Stimulated activated CD4-positive, alpha-beta T cell treated with anti-CD3 and anti-CD28 coated beads, Interleukin-4, amount 100 ng/mL, for 48 hours (primary cell): ENCODE data around the gene BMPR1B.

Experiments
- DNase-seq, 2 donors: peaks; one replicate each; pipeline ENCODE4 v3.0.0-alpha.2; 2020; ENCODE audit warnings: low read depth in 2 of 2

Gene BMPR1B

DNA sequence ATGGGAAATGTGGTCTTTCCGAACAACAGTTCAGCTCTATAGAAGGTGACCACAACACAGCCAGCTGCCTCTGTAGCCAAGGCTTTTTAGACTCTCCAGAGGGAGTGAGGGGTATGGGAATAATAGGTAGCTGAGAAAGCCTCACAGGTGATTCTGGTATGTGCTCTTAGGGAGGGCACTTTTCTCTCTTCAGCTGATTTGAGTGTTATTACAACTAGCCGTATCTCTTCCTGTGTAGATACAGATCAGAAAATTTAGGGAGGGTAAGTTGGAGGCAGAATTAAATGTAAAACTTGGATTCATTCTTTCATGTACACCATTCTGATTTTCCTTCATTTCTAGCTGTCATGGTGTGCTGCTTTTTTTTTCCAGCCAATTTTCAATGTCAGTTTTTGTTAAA is 154.9 kb downstream of the BMPR1B start:
- DNase-seq = no peak

DNA sequence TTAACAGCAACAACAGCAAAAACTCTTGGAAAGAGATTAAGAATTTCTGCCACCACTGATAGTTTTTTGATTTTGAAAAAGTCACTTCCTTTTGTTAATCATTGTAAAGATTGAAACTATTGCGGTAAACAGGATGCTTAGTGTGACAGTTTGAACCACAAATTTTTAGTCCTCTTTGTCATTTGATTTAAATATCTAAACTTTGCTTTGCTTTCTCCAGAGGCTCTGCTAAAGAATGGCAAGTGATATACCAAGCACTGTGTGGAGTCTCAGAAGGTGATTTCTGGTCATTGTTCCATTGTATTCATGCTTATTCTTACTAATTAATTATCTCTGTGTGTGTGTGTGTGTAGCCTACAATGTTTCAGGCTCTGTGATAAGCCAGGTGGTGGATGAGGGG is 155.6 kb downstream of the BMPR1B start:
- DNase-seq = no peak

DNA sequence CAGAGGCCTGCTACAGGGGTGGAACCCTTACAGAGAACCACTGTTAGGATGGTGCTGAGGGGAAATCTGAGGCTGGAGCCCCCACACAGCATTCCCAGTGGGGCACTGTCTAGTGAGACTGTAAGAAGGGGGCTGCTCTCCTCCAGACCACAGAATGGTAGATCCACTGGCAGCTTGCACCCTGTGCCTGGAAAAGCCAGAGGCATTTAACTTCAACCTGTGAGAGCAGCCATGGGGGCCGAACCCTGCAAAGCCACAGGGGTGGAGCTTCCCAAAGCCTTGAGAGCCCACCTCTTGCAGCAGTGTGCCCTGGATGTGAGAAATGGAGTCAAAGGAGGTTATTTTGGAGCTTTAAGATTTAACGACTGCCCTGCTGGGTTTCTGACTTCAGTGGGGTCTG is 159.4 kb downstream of the BMPR1B start:
- no peak for DNase-seq

DNA sequence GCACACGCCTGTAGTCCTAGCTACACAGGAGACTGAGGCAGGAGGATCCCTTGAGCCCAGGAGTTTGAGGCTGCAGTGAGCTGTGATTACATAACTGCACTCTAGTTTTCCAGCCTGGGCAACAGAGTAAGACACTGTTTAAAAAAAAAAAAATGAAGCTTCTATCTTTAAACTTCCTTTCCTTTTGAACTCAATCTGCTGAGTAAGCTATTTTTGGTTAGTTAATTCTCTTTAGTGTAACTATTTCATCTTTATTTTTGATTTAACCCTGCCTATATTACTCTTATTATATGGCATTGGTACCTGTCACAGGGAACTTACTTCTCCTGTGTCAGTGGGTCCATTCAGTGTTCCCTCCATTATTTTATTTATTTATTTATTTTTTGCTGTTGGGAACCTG is 160.8 kb downstream of the BMPR1B start:
- DNase-seq = no peak

DNA sequence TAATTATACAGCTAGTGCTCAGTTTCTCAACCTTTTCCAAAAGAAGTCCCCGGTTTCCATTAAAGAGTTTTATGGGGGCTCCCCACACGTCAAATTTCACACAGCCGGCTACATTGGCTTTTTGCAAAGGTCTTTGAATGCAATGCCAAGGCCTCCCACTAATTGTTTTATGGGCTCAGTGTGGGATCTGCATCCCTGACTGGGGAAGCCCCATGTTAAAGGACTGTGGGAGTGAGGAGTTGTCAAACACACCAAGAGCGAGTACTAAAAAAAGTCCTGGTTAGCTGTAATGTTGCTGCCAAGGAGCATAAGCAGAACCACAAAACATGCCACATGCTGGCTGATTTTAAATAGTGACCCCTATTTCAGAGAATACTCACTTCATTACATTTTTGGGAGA is 162.6 kb downstream of the BMPR1B start:
- no peak for DNase-seq

DNA sequence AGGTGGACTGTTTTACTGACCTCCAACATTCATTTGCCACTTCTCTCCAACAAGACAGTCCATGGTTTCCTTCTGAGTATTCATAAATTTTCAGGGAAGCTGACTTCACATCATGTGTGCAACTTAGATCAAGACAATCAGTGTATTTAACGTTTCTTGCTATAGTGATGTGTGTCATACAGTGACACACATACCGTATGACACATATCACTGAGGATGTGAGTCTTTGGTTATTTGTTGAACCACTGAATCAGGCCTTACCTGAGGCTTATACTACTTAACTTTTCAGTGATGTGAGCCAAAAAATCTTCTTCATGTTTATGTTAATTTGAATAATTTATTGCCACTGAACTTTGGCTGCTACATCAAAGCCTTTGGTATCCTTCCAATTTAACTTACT is 166.8 kb downstream of the BMPR1B start:
- DNase-seq = no peak

DNA sequence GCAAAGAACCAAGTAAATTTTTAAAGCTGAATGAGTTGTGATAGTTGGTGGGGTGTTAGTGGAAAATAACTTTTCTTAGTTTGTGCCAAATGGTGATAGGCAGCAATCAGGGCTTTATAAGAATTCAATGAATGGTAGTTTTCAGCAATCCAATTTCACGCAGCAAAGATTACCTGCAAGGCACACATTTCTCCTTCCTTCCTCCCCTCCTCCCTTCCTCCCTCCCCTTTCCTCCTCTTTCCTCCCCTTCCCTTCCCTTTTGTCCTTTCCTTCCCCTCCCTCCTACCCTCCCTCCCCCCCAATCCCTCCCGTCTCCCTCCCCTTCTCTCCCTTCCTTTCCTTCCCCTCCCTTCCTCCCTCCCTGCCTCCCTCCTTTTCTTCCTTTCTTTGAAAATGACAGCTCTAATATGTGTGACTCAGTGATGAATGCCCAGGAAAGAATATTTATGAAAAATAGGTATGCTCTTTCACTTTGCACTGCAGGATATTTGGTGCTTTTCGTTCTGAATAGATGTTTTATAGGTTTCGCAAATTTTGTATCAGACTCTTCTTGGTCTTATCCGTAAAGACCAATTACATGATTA is 168.1 kb downstream of the BMPR1B start:
- DNase-seq = no peak

DNA sequence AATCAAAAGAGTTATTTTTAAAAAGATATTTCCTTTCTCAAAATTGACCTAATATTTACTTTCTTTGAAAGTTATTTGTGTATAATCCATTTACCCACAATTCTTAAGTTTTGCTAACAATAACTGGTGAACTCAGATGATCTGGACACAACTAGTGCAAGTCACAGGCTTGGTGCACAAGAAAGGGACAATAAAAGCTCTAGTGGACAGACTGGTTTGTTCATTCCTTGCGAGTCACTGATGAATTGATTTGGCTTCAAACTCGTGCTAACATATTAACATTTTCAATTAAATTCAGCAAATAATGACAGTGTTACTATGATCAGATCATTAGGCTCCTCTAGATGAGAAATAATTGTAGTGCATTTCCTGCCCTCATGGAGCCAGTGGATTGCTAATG is 169.2 kb downstream of the BMPR1B start:
- DNase-seq = no peak

DNA sequence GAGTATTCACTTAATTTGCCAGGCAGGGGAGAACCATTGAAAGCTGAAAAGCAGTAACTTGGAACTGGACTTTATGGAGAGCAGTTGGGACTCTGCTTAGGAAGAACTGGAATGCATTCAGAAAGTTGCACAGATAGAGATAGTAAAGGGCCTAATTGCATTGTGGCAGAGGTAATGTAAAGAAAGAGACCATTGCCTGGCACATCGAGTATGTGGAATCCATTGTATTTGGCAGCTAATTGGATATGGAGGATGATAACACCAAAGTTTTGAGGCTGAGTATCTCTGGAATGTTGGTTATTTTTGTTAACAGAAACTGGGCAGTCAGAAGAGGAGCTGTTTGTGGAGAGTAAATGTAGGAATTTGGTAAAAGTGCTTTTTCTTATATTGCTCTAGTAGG is 169.9 kb downstream of the BMPR1B start:
- no peak for DNase-seq

DNA sequence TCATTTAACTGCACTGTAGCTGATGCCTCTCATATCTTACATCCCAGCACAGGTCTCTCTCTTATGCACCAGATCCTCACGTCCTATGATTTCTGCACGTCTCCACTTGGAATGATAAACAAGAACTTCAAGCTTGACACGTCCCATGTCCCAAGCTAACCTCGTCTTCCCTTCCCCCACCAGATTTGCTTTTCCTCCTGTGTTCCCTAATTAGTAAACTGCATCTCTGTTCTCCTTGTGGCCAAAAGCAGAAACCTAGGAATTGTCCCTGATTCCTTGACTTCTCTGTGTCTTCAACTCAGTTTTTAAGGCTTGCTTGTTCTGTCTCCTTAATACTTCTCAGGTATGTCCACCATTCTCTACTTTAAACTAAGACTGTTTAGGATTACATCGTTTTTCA is 171.9 kb downstream of the BMPR1B start:
- no peak for DNase-seq

DNA sequence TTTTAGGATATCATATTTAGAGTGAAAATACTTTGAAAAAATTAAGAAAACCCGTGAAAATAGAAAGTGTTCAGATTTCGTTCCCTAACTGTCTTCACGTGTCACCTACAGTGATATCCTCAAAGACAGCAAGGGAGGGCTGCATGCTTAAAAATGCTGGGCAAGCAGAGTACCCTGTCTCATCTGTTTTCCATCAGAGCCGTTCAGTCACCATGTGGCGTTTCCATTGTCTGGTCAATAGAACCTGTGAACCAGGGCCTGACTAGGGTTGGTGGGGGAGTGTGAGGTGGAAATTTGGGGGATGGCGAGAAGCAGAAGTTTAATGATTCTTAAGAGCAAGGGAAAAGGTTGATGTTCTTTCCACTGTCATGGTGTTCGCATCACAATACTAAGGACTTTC is 173.9 kb downstream of the BMPR1B start:
- no peak for DNase-seq

DNA sequence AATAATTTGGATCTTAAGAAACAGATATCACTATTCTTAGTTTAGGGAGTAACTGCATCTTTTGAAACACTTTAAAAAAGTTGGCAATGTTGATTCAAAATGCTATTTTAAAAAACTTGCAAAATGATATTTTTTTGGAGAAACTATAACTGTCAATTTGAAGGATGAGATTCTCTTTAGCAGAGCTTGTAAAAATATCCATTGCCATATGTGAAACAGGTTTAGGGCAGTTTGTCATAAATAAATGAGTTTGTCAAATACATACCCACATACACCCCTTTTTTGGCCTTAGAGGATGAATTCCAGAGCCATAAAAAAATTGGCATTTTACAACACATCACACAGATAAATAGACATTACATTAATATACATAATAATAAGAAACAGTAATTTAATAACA is 174.6 kb downstream of the BMPR1B start:
- DNase-seq = no peak

DNA sequence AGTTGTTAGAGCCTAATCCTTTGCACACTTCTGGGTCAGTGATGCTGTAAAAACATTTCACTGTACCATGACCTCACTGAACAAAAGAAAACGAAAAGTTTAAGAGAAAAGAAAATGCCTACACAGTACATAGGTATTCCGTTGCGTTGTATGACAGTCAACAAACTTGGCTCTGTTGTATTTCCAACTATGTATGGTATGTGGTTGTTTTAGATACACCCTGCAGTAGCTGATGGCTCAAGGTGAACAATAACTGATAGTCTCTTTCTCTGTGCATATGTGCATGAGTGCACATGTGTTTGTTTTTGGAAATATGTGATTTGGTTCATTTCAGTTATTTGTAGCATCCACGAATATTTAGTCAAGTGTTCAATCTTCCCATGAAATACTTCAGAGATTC is 176.0 kb downstream of the BMPR1B start:
- DNase-seq = no peak

DNA sequence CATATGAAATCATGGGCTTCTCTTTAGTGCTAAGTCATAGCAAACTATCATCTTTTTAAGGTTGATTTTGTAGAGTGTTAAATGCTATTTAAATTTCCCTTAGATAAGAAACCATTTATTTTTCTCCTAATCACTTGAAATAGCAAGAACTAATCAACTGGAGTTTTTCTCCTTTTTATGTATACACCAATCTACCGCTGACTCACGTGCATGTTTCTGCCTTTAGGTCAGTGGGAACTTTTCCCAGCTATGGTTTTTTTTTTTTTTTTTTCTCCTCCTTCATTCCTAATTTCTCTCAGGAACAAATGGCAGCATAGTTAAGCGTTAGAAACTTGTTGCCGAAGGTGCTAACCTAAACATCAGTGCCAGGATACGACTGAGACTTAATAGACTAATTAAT is 176.4 kb downstream of the BMPR1B start:
- no peak for DNase-seq

DNA sequence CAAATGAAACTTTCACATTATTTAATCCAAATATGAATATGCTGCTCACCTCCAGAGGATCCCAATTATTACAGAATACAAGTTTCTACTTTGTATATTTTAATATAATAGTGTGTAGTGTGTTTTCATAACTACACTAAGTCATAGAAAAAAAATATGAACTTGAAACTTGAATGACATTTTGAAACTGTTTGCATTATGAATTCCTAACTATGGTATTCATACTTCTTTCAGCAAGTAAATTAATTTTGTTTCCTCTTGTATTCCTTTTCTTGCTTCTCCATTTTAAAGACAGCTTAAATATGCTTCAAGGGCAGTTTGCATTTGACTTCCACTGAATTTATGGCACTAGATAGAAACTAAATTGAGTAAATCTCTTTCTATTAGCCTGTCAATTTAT is 177.1 kb downstream of the BMPR1B start:
- DNase-seq = no peak

DNA sequence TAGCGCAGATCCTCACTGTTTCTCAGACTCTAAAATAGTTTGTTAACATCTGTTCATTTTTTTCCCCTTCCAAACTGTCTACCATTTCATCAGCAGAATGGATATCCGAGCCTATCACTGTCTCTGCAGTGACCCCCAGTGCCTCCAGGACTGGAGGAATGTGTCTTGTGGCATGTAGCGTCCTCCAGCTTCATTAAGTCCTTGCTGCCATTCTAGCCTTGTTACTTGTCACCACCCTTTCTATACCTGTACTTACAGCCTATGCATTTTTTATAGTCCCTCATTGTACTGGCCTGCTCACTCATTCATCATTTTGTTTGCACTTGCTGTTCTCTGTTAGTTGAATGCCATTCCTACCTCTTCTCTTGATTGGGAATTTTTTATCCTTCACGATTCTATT is 179.1 kb downstream of the BMPR1B start:
- no peak for DNase-seq

DNA sequence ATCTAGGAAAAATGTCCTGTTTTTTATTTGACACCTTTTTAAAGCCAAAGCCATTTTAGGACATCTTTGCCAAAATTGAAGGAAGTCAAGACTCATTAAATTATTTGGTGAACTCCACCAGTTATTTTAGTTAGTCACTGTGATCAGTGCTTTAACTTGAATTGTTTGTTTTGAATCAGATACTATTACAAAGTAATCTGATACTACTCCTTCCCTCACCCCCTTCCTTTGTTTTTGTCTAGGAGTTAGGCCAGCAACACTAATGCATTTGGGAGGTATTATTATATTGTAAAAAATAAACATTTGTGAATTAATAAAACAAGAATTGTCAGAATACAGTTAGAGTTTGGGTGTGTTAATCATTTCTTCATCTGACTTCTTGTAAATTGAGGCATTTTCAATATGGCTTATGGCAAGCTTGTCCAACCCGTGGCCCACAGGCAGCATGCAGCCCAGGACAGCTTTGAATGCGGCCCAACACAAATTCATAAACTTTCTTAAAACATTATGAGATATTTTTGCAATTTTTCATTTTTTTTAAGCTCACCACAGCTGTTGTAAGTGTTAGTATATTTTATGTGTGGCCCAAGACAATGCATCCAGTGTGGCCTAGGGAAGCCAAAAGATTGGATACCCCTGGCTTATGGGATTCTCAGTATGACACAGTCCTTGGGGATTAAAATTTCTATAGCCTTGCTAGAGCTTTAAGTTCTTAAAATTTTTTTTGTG is 182.2 kb downstream of the BMPR1B start:
- DNase-seq = no peak

DNA sequence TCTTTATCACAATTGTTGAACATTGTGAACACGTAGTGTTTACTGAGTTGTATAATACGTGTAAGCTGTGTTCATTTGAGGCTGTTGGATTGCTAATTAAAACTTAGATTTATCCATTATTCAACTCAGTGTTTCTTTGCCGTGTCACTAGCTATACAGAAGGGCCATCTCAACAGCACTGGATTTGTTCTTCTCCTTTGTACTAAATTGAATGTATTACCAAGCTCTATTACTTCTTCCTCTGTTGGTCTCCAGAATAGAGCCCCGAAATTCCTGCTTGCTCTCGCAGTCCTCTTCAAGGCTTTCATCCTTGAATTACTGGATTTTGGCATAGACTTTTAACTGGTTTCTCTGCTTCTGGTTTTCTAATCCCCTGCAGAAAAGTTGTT is 182.8 kb downstream of the BMPR1B start:
- no peak for DNase-seq

DNA sequence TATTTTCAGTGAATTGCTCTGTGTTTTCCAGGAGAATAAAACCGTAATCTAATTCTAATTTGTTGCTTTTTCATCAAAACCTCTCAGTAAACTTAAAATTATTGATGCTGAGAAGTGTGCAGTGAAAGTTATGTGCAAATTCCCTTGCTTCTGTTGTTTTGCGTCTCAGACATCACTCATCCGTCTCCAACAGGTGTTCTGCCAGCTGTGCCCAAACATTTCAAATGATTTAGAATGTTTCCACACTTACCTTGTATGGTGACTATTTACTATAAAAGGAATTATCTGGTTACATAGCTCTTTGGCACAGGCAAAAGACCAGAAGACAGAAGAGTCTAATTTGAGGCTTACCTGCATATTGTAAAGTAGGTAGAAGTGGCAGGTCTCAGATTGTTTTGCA is 184.0 kb downstream of the BMPR1B start:
- no peak for DNase-seq

DNA sequence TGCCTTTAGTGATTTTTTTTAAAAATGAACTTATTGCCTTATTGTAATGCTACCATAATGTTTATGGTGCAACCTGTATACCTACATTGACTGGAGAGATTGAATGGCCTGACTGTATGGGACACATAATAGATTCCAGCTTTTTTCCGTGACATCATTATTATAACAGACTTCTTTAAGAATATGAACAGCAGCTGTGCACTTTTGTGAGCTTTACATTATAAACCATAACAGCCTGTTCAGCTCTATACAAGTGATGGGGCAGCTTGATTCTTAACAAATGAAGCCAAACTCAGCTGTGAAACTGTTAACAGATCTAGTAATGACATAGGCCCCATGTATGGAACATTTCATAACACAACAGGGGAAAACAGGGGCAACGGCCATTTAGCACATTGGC is 187.0 kb downstream of the BMPR1B start:
- DNase-seq = no peak

DNA sequence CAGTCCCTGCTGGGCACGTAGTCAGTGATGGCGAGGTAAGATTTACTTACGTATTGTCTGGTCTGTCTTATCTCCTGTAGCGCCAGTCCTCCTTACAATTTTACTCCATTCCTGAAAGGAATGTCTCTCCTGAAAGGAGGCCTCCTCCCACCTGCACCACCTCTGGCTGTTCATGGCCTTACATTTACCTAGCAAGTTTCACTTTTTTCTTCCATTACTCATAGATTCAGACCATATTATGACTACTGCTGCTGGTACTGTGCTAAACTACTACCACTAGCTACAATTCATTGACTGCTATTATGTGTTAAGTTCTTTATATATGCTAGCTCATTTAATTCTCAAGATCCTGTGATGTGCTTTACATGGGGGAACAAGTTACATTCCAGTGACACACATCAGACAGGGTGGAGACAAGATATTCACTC is 189.9 kb downstream of the BMPR1B start:
- DNase-seq = no peak

DNA sequence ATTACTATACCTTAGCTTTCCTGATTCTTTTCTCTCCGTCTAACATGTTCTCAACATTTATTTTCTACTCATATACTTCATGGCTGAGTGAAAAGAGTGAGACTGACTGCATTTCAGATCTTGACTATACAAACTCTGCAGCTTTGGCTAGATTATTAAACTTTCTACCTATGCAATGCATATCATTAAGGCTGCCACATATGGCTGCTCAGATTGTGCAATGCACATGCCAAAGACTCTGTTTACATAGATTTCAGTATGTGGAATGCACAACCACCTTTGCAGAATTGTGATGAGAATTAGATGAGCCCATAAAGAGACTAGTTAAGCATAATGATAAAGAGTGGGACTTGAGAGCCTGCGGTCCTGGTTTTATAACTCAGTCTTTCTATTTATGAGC is 196.5 kb downstream of the BMPR1B start:
- no peak for DNase-seq

DNA sequence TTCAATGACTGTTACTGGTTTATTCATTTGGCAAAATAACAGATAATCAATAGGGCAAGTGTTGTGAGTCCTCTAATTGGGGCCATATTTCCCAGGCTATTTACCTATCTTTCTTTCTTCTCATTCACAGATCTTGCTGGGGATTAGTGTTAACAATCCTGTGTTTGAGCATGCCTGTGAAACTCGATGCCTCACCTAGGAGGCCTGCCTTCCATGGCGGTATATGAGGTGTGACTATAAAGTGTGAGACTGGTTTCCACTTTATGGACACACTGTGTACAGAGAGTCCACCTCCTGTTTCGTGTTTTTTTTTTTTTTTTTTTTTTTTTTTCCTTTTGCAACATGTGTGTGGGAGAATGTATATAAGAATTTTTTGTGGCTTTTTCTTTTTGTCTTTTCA is 199.3 kb downstream of the BMPR1B start:
- no peak for DNase-seq

DNA sequence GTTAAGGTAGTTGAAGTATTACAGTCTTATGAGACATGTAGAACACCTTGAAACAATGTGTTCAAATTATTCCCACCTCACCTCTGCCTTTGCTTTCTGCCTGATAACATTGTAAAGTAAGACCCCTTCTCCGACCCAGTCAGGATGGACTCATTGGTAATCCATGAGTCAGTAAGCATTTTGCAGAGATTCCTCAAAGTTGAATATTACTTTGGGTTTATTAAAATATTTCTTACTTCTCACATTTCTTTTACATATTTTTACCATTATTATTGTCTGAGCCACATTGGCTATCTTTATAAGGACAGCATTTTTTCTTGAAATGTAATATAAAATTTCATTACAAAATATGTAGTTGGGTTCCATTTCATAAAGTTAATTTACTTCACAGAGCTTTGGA is 201.6 kb downstream of the BMPR1B start:
- DNase-seq = no peak
